ENCODE results near the gene HNRNPU.

- TF ChIP-seq POLR2AphosphoS5 (IDR thresholded peaks at IDR 0.05) = no peak
- TF ChIP-seq CTCF (IDR thresholded peaks at IDR 0.05; ENCODE audit: poor library complexity, severe bottlenecking) = no peak
- TF ChIP-seq RAD21 (conservative IDR thresholded peaks at IDR 0.05) = no peak
- TF ChIP-seq EZH2 (IDR thresholded peaks at IDR 0.05; ENCODE audit: borderline replicate concordance, insufficient read depth, low read length, poor library complexity, severe bottlenecking) = no peak
These were observed 22.9 kb downstream of the HNRNPU start for GRCh38 chr1:244841273-244841927.

Measured in neural cell (in vitro differentiated cells).